Activated CD4-positive, alpha-beta T cell treated with anti-CD3 and anti-CD28 coated beads for 1 hour (primary cell): ENCODE data around the gene CRAMP1.
"Not testable (repeated sequence)": the region's sequence is repeated elsewhere in the genome, so short reads cannot be mapped to it uniquely, and the experiment has no call there.

ENCODE experiments used
- DNase-seq: peaks from one replicate; pipeline ENCODE4 v3.0.0-alpha.2; 2020

The CRAMP1 gene

GRCh38 chr16:1688807-1689560, 76.8 kb downstream of the CRAMP1 start:
- DNase-seq: no peak

DNA sequence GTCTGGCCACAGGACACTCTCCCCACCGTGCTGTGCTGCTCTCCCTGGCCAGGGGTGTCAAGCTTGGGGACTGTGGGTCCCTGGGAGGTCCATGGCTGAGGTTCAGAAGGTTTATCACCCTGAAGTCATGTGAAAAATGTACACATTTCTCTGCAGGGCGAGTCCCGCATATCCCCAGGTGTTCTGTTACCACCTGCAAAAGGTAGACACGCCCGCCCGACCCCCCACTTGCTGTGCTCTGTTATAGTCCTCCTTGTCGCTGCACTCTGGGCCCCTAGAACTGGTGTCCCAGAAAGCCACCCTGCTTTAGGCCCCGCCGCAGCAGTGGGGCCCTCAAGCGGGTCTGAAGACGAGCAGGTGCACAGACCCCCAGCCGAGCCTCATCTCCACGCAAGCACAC, 77.7 kb downstream of the CRAMP1 start:
- no peak for DNase-seq

DNA sequence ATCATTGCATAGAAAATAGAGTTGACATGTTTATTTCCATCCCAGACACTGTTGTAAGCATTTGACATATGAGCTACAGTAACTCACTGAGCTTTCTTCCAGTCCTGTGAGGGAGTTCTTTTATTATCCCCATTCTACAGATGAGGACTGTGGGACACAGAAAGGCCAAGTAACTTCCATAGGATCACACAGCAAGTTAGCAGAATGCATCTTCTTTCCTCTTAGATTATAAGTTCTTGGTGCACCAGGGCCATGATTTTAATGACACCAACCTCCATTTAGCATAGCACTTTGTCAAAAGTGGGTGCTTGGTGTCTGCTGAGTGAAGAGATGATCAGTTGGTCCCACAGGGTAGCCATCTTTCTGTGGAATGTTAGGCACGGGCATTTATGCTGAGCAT, 78.7 kb downstream of the CRAMP1 start:
- no peak for DNase-seq

DNA sequence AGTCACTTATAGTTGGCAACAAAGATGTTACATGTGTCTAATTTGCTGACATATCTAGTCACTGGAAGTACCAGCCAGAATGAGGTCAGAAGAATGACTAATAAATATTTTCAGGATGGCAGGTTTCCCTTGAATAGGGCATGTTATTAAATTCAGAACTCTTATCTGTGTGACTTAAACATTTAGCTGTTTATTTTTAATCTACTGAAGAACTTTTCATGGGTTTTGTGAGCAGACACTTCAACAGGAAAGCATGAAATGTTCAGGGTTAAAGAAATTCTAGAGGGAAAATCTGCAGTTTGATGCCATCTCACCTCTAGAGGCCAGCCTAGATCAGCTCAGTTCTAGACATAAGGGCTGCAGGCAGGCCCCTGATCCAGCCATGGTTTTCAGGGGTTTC, 79.1 kb downstream of the CRAMP1 start:
- no peak for DNase-seq

DNA sequence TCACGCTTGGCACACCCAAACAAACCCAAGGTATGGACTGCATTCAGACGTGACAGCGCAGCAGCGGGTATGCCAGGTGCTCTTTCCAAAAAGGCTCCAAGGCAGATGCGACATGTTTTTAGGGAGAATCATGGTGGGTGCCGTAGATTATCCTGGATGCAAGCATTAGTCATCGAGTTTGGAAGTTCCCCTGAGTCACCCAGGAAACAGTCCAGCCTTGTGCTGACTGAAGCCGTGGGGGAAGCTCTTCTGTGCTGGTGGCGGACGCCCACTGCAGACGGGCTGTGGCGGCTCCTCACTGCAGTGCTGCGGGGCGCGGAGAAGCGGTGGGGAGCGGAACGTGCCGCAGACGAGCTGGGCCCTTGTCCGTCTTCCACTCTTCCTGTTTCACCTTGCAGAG, 79.8 kb downstream of the CRAMP1 start:
- no peak for DNase-seq

GRCh38 chr16:1696863-1697262, 84.7 kb downstream of the CRAMP1 start:
- DNase-seq: no peak

DNA sequence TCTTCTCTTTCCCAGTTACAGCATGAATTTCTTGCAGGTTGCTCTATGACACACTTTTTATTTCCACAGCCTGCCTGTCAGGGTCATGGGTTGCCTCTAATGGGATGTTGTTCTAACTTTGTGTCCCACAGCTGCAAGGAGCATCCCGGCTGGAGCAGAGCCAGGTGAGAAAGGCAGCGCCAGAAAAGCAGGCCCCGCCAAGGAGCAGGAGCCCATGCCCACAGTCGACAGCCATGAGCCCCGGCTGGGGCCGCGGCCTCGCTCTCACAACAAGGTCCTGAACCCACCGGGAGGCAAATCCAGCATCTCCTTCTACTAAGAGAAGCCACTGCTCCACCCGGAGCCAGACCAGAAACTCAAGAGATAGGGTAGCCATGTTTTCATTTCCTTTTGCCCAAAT, 86.5 kb downstream of the CRAMP1 start:
- DNase-seq: no peak

DNA sequence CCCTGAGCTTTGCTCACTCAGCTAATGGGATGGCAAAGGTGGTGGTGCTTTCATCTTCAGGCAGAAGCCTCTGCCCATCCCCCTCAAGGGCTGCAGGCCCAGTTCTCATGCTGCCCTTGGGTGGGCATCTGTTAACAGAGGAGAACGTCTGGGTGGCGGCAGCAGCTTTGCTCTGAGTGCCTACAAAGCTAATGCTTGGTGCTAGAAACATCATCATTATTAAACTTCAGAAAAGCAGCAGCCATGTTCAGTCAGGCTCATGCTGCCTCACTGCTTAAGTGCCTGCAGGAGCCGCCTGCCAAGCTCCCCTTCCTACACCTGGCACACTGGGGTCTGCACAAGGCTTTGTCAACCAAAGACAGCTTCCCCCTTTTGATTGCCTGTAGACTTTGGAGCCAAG, 88.1 kb downstream of the CRAMP1 start:
- no peak for DNase-seq

GRCh38 chr16:1701216-1701878, 89.2 kb downstream of the CRAMP1 start:
- DNase-seq: no peak

GRCh38 chr16:1705324-1705687, 93.1 kb downstream of the CRAMP1 start:
- not testable (repeated sequence) for DNase-seq

- peak; percentile 94 for DNase-seq
These were observed 93.7 kb downstream of the CRAMP1 start, which contains the start of gene MAPK8IP3 for GRCh38 chr16:1705688-1706385. MAPK8IP3 (plus strand) TSS chr16:1706195; CDS start chr16:1706340, 145 bp downstream.

- peak; percentile 10 for DNase-seq
These were observed 94.4 kb downstream of the CRAMP1 start for GRCh38 chr16:1706386-1707192.

- DNase-seq: no peak
These were observed 95.1 kb downstream of the CRAMP1 start for GRCh38 chr16:1707193-1707790.

GRCh38 chr16:1708083-1708767, 96.1 kb downstream of the CRAMP1 start:
- no peak for DNase-seq

GRCh38 chr16:1708768-1709180, 96.6 kb downstream of the CRAMP1 start:
- DNase-seq: no peak

DNA sequence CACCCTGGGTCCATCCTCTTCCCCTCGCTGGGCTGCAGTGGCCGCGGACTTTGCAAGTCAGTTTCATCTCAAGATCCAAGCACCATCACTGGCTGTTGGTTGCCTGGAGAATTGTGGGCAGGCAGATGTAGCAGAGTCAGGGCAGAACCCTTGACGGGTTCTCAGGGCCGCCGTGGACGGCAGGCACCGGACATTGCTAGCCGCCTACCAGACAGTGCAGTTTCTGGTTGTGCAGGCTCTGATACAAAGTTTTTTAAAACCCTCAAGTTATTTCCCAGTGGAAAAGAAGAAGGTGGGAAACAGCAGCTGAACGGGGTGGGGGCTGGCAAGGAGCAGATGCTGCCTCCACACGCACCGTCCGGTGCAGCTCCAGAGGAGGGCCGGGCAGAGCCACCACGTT, 97.2 kb downstream of the CRAMP1 start:
- DNase-seq: no peak

- no peak for DNase-seq
These were observed 98.8 kb downstream of the CRAMP1 start for GRCh38 chr16:1710811-1711507.

DNA sequence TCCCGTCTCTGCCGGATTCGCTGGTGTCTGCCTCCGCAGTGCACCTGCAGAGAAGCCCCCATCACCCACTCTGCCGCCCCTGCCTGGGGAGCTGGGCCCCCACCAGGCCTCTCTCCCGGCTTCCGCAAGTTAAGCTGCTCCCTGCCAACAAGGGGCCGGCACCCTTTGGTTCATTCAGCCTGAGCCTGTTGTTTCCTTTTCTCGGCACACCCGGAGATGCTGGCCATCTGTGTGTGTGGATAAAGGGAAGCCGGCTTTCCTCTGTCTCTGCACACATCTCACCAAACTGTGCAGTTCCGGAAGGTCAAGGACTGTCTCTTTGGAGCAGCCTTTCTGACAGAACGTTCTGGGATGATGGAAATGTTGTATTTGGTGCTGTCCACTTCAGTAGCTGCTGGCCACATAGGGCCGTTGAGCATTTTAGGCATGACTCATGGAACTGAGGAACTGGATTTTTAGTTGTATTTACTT, 100.7 kb downstream of the CRAMP1 start:
- DNase-seq: no peak

GRCh38 chr16:1713331-1713730, 101.2 kb downstream of the CRAMP1 start:
- no peak for DNase-seq

DNA sequence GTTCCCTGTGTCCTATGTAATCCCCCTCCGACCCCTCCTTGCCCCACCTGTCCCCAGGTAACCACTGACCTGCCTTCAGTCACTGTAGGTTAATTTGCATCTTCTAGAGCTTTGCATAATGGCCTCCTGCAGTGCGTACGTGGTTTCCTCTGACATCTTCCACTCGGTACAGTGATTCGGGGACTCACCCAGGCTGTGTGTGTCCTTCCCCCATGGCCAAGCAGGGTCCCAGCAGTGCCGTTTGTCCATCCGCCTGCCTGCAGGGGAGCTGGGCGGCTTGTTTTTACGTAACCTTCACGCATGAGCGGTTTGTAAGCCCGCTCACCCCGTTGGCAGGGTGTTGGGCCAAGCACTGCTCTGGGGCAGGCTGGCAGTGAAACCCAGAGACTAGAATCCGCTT, 101.8 kb downstream of the CRAMP1 start:
- DNase-seq: no peak

- no peak for DNase-seq
These were observed 103.1 kb downstream of the CRAMP1 start for GRCh38 chr16:1715220-1715619.
